CD14-positive monocyte (primary cell): Measurements from ENCODE around the gene EXOC6. TPM values are rescaled to one million over a fixed set of nuclear protein-coding genes. Genes with fewer than 3 reads are reported as not detected.

Experiments
- DNase-seq, 3 donors: peaks; one replicate each; pipeline ENCODE4 v3.0.0-alpha.2; 2011 to 2022
- H2AFZ ChIP-seq: 2 replicates; pipeline ENCODE4 v1.6.0; 2012; ENCODE audit warnings: mild to moderate bottlenecking, low read depth, low read length, inconsistent platforms; ENCODE audit not compliant: insufficient read depth, poor library complexity, severe bottlenecking
- H3K27ac ChIP-seq, 2 donors: 1 replicate in 1 of 2; 2 replicates in 1 of 2; pipeline ENCODE4 v1.5.1; 2012 to 2013; ENCODE audit warnings: low read length in 2 of 2, control low read depth in 1 of 2, inconsistent platforms in 1 of 2, low read depth in 1 of 2, mild to moderate bottlenecking in 1 of 2
- H3K27me3 ChIP-seq, 2 donors: one replicate each; pipeline versions ENCODE4 v1.6.0 to v1.6.1; 2011 to 2013; ENCODE audit warnings: low read length in 2 of 2; ENCODE audit not compliant: control insufficient read depth in 2 of 2, insufficient read depth in 2 of 2
- H3K36me3 ChIP-seq, 2 donors: replicated peaks in 1 of 2; 1 replicate in 1 of 2; 2 replicates in 1 of 2; pipeline versions ENCODE4 v1.5.1 to v1.6.1; 2012 to 2013; ENCODE audit warnings: low read length in 2 of 2, control low read depth in 1 of 2, inconsistent platforms in 1 of 2, mild to moderate bottlenecking in 1 of 2; ENCODE audit not compliant: insufficient read depth in 2 of 2, control insufficient read depth in 1 of 2
- H3K4me1 ChIP-seq, 2 donors: 1 replicate in 1 of 2; 2 replicates in 1 of 2; pipeline versions ENCODE4 v1.5.1 to v1.6.1; 2012 to 2013; ENCODE audit warnings: low read length in 2 of 2, control low read depth in 1 of 2, inconsistent platforms in 1 of 2, mild to moderate bottlenecking in 1 of 2, moderate library complexity in 1 of 2; ENCODE audit not compliant: insufficient read depth in 2 of 2, control insufficient read depth in 1 of 2
- H3K4me2 ChIP-seq: replicated peaks from 2 replicates; pipeline ENCODE3; 2012; ENCODE audit warnings: low read length, moderate library complexity, mild to moderate bottlenecking; ENCODE audit not compliant: poor library complexity, severe bottlenecking; ENCODE audit errors: extremely low read depth
- H3K4me3 ChIP-seq, 3 experiments: fragments of 200-600 bp in 1 of 3; sonication (generic) in 1 of 3; replicated peaks in 1 of 3; 1 replicate in 2 of 3; 2 replicates in 1 of 3; pipeline ENCODE4 v1.5.1; 2011 to 2013; ENCODE audit warnings: low read length in 3 of 3, mild to moderate bottlenecking in 3 of 3, control low read depth in 2 of 3, low read depth in 2 of 3, inconsistent platforms in 1 of 3, moderate library complexity in 1 of 3
- H3K79me2 ChIP-seq: 2 replicates; pipeline ENCODE4 v1.6.0; 2012; ENCODE audit warnings: mild to moderate bottlenecking, control low read depth, inconsistent platforms, low read length, moderate library complexity; ENCODE audit not compliant: insufficient read depth
- H3K9ac ChIP-seq: 2 replicates; pipeline ENCODE4 v1.6.0; 2017; ENCODE audit warnings: low read length, mild to moderate bottlenecking; ENCODE audit not compliant: insufficient read depth, poor library complexity, severe bottlenecking
- H3K9me3 ChIP-seq, 2 donors: replicated peaks in 1 of 2; 1 replicate in 1 of 2; 2 replicates in 1 of 2; pipeline versions ENCODE4 v1.5.1 to v1.6.1; 2012 to 2013; ENCODE audit warnings: low read length in 2 of 2, control low read depth in 1 of 2; ENCODE audit not compliant: control insufficient read depth in 1 of 2, insufficient read depth in 1 of 2
- H4K20me1 ChIP-seq: 2 replicates; pipeline ENCODE4 v1.6.0; 2012; ENCODE audit warnings: mild to moderate bottlenecking, low read length, control low read depth, moderate library complexity; ENCODE audit not compliant: insufficient read depth
- H3K27ac Mint-ChIP-seq, 7 donors: one replicate each; pipeline ENCODE4 v1.8.0; 2020; ENCODE audit warnings: mild to moderate bottlenecking in 7 of 7, mixed read lengths in 7 of 7, moderate library complexity in 6 of 7, inconsistent platforms in 2 of 7
- H3K27me3 Mint-ChIP-seq, 3 donors: one replicate each; pipeline ENCODE4 v1.8.0; 2021 to 2022; ENCODE audit warnings: low read depth in 3 of 3, mild to moderate bottlenecking in 3 of 3, mixed read lengths in 3 of 3, moderate library complexity in 3 of 3, inconsistent platforms in 1 of 3
- H3K36me3 Mint-ChIP-seq, 2 donors: one replicate each; pipeline ENCODE4 v1.8.0; 2020; ENCODE audit warnings: mixed read lengths in 2 of 2, inconsistent platforms in 1 of 2, mild to moderate bottlenecking in 1 of 2
- H3K4me1 Mint-ChIP-seq: one replicate; pipeline ENCODE4 v1.8.0; 2020; ENCODE audit warnings: mild to moderate bottlenecking, mixed read lengths
- H3K4me3 Mint-ChIP-seq, 2 donors: one replicate each; pipeline ENCODE4 v1.8.0; 2020; ENCODE audit warnings: mild to moderate bottlenecking in 2 of 2, mixed read lengths in 2 of 2, moderate library complexity in 1 of 2
- H3K9me3 Mint-ChIP-seq, 7 donors: one replicate each; pipeline ENCODE4 v1.8.0; 2020 to 2022; ENCODE audit warnings: mixed read lengths in 7 of 7, mild to moderate bottlenecking in 6 of 7, moderate library complexity in 6 of 7, inconsistent platforms in 2 of 7
- WGBS: methylation state at CpG from one replicate; pipeline ENCODE4 v1.1.5; 2013; ENCODE audit warnings: missing lambda C conversion rate; ENCODE audit not compliant: insufficient coverage; 5-methylcytosine and 5-hydroxymethylcytosine counted together
- intact Hi-C, 2 donors: fragments of 100-400 bp; cut with micrococcal nuclease; formaldehyde crosslinking; loops; one replicate each; pipeline versions ENCODE4 v1.15.0 to v1.15.1; 2023
- polyA plus RNA-seq, 3 donors: library from polyadenylated mRNA; depleted of rRNA in 1 of 3; unstranded in 2 of 3; stranded (reverse) in 1 of 3; fragments of 300-500 nt in 2 of 3; fragments of >200 nt in 1 of 3; fragmentation: Illumina TruSeq in 2 of 3; gene quantifications; 1 replicate in 2 of 3; 2 replicates in 1 of 3; pipeline ENCODE4 v1.2.3, GENCODE V29; 2012 to 2021
- TF ChIP-seq, protein P1 (sequence below): fragments of 200-600 bp; IDR thresholded peaks from one replicate; pipeline ENCODE4 v1.8.0; 2022; ENCODE audit warnings: antibody characterized with exemption, mild to moderate bottlenecking

EXOC6 gene
- polyA plus RNA-seq, 3 donors, result 7.5 to 9.6 (median 8.3) TPM

DNA sequence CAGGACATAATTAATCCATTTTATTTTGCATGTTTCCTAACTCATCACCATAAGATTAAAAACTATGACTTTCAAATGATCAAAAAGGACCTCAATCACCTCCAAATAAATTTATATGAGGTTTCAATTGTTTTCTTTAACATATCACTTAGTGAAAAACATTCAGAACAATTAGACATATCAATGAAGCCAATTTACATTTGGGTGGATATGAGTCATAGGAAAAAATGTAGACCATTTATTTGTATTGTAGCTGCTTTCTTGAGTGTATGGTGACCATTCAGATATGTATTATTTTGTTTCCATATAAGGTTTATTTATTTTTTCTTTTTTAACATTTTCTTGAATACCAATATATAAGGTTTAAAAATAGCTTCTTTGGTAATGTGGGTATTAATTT is 13.3 kb upstream of the EXOC6 start:
- H3K4me2 ChIP-seq, result no peak overlapping the region
- H4K20me1 ChIP-seq, result no peaks in the 10 kb centered on the region
- no peaks in the 10 kb centered on the region for H3K9me3 ChIP-seq
- H3K4me3 ChIP-seq, result no peak overlapping the region
- Mint-ChIP-seq H3K27me3 (peaks cover 0 to 3% (median 0%) of the 10 kb centered on the region in 3 donors), H3K4me3 (no peak overlapping the region), H3K9me3 (no peaks in the 10 kb centered on the region), H3K36me3 (peaks cover 4 to 9% of the 10 kb centered on the region in 2 donors), H3K27ac (no peak overlapping the region), H3K4me1 (peaks cover 32% of the 10 kb centered on the region)
- H3K4me1 ChIP-seq, result peaks cover 6 to 14% of the 10 kb centered on the region in 2 donors
- H3K36me3 ChIP-seq, result no peaks in the 10 kb centered on the region
- TF ChIP-seq, protein P1, sequence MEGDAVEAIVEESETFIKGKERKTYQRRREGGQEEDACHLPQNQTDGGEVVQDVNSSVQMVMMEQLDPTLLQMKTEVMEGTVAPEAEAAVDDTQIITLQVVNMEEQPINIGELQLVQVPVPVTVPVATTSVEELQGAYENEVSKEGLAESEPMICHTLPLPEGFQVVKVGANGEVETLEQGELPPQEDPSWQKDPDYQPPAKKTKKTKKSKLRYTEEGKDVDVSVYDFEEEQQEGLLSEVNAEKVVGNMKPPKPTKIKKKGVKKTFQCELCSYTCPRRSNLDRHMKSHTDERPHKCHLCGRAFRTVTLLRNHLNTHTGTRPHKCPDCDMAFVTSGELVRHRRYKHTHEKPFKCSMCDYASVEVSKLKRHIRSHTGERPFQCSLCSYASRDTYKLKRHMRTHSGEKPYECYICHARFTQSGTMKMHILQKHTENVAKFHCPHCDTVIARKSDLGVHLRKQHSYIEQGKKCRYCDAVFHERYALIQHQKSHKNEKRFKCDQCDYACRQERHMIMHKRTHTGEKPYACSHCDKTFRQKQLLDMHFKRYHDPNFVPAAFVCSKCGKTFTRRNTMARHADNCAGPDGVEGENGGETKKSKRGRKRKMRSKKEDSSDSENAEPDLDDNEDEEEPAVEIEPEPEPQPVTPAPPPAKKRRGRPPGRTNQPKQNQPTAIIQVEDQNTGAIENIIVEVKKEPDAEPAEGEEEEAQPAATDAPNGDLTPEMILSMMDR, result no peak
- no peak for DNase-seq
- no peak overlapping the region for H3K27ac ChIP-seq
- H3K27me3 ChIP-seq, result no peaks in the 10 kb centered on the region
- peaks cover 4% of the 10 kb centered on the region for H3K79me2 ChIP-seq
- no peak overlapping the region for H3K9ac ChIP-seq
- intact Hi-C loops, result no loop called here
- no peak overlapping the region for H2AFZ ChIP-seq

DNA sequence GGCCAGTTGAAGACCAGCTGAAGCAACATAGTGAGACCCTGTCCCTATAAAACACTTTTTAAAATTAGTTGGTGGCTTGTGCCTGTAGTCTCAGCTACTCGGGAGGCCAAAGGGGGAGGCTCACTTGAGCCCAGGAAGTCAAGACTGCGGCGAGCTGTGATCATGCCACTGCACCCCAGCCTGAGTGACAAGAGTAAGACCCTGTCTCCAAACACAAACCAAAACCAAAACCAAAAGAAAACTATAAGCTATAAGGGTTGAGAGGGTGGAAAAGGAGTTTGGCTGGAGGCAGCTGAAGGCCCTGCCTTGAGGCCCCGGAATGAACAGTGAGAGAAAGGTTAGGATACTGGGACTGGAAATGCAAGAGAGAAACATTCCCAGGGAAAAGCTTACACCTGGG is 10.9 kb upstream of the EXOC6 start:
- intact Hi-C loops, result no loop called here
- Histone ChIP-seq H3K27me3 (no peaks in the 10 kb centered on the region), H3K4me1 (no peaks in the 10 kb centered on the region), H2AFZ (no peak overlapping the region), H3K36me3 (no peaks in the 10 kb centered on the region), H3K4me2 (no peak overlapping the region), H3K9ac (no peak overlapping the region), H3K79me2 (no peaks in the 10 kb centered on the region), H3K4me3 (no peak overlapping the region), H3K9me3 (no peaks in the 10 kb centered on the region), H4K20me1 (no peaks in the 10 kb centered on the region), H3K27ac (no peak overlapping the region)
- no peaks in the 10 kb centered on the region for H3K27me3 Mint-ChIP-seq
- no peak for DNase-seq
- no peaks in the 10 kb centered on the region for H3K9me3 Mint-ChIP-seq
- 92% methylated on average over 2 of the region's 4 CpGs for WGBS
- H3K4me3 Mint-ChIP-seq, result no peak overlapping the region
- peaks cover 15% of the 10 kb centered on the region for H3K4me1 Mint-ChIP-seq
- TF ChIP-seq, protein P1, result no peak
- no peak overlapping the region for H3K27ac Mint-ChIP-seq
- peaks cover 4 to 9% of the 10 kb centered on the region in 2 donors for H3K36me3 Mint-ChIP-seq
